DMS114 treated with DMSO at 0.1 percent for 48 hours (cell line): ENCODE measurements around the gene RNF220.

Experiments
- DNase-seq: peaks from one replicate; lab custom pipeline; 2025; ENCODE audit not compliant: unreplicated experiment; lab: John Stamatoyannopoulos, UW

The RNF220 gene

GRCh38 chr1:44605914-44606615 is 201.0 kb downstream of the RNF220 start:
- DNase-seq, result no peak

- DNase-seq, result no peak
Measured at GRCh38 chr1:44606701-44607281, 201.7 kb downstream of the RNF220 start.

- DNase-seq, result no peak
Measured at GRCh38 chr1:44608141-44608540, 203.1 kb downstream of the RNF220 start.

GRCh38 chr1:44609412-44609767 is 204.3 kb downstream of the RNF220 start:
- DNase-seq, result no peak

GRCh38 chr1:44609768-44610526 is 204.9 kb downstream of the RNF220 start:
- DNase-seq, result no peak

- DNase-seq, result no peak
Measured at GRCh38 chr1:44610527-44611148, 205.6 kb downstream of the RNF220 start.

GRCh38 chr1:44611419-44611818 is 206.4 kb downstream of the RNF220 start:
- no peak for DNase-seq

GRCh38 chr1:44611866-44612265 is 206.8 kb downstream of the RNF220 start:
- no peak for DNase-seq

GRCh38 chr1:44613941-44614340 is 208.9 kb downstream of the RNF220 start:
- no peak for DNase-seq

GRCh38 chr1:44616284-44616990 is 211.4 kb downstream of the RNF220 start:
- no peak for DNase-seq

GRCh38 chr1:44616991-44617702 is 212.1 kb downstream of the RNF220 start:
- DNase-seq, result no peak

GRCh38 chr1:44617703-44618029 is 212.6 kb downstream of the RNF220 start:
- DNase-seq, result no peak

- DNase-seq, result no peak
Measured at GRCh38 chr1:44619261-44619900, 214.3 kb downstream of the RNF220 start.

- no peak for DNase-seq
Measured at GRCh38 chr1:44620072-44620471, 215.0 kb downstream of the RNF220 start.

GRCh38 chr1:44621841-44622286 is 216.8 kb downstream of the RNF220 start:
- DNase-seq, result no peak

- no peak for DNase-seq
Measured at GRCh38 chr1:44624268-44624901, 219.3 kb downstream of the RNF220 start.

GRCh38 chr1:44625348-44625747 is 220.3 kb downstream of the RNF220 start:
- no peak for DNase-seq

- no peak for DNase-seq
Measured at GRCh38 chr1:44628962-44629756, 224.1 kb downstream of the RNF220 start.

GRCh38 chr1:44630116-44630515 is 225.1 kb downstream of the RNF220 start:
- DNase-seq, result no peak
